Vagina (tissue), 2 donors: ENCODE results near the gene GRPEL2.

Experiments used
- CTCF ChIP-seq, 3 experiments: fragments of 450-650 bp in 2 of 3; fragments of 200-600 bp in 1 of 3; sonication (generic) in 1 of 3; IDR thresholded peaks; one replicate each; pipeline ENCODE4 v1.5.1; 2017 to 2019; ENCODE audit warnings: antibody characterized with exemption in 3 of 3, mild to moderate bottlenecking in 2 of 3, moderate library complexity in 2 of 3
- POLR2A ChIP-seq, 2 donors: fragments of 450-650 bp; IDR thresholded peaks; one replicate each; pipeline ENCODE4 v1.6.1; 2017; ENCODE audit warnings: antibody characterized with exemption in 2 of 2, mild to moderate bottlenecking in 2 of 2, moderate library complexity in 2 of 2
- POLR2AphosphoS5 ChIP-seq, 2 donors: sonication (generic); formaldehyde crosslinking; IDR thresholded peaks; one replicate each; pipeline ENCODE4 v1.9.0; 2017; ENCODE audit warnings: antibody characterized with exemption in 2 of 2, mild to moderate bottlenecking in 2 of 2, low read depth in 1 of 2; ENCODE audit not compliant: insufficient read depth in 1 of 2

DNA sequence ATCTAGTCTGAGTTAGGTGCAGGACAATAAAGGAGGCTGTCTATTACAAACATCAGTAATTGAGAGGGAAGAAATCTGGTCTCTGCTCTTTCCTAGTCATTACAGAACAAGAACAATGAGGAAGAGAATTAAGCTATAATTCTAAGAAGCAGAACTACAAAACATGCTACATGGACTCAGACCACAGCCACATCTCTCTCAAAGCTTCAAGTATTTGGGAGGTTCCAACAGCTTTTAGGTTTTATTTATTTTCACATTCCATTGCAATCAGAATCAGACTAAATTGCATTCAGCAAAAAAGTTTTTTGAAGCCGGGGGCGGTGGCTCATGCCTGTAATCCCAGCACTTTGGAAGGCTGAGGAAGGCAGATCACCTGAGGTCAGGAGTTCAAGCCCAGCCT is 1.1 kb upstream of the GRPEL2 start:
- no peak for TF ChIP-seq CTCF (IDR thresholded peaks at IDR 0.05)
- TF ChIP-seq POLR2A (IDR thresholded peaks at IDR 0.05), result no peak
- no peak for TF ChIP-seq POLR2AphosphoS5 (IDR thresholded peaks at IDR 0.05; ENCODE audit: insufficient read depth in 1 of 2, low read depth in 1 of 2)
